Caco-2 (cell line): ENCODE data around the gene LENG8. TPM values are rescaled to one million over a fixed set of nuclear protein-coding genes. Genes with fewer than 3 reads are reported as not detected.

ENCODE experiments used
- BruUV-seq: library from RNA; stranded (reverse); fragments of 400-500 nt; replicated peaks from 2 replicates; lab custom pipeline; 2021; lab: Mats Ljungman, UMichigan
- CTCF ChIA-PET: fragments of 300-600 bp; sonication (Branson Sonifier 250); formaldehyde crosslinking; loops from one replicate; lab custom pipeline; 2022; ENCODE audit warnings: antibody characterized with exemption; lab: Charles Lee
- POLR2A ChIA-PET: fragments of 300-600 bp; sonication (Branson Sonifier 250); formaldehyde crosslinking; loops from one replicate; lab custom pipeline; 2022; ENCODE audit warnings: antibody characterized with exemption; lab: Charles Lee
- DNase-seq, 2 experiments: peaks; one replicate each; pipeline versions ENCODE4 v3.0.0 to v3.0.0-alpha.2; 2020 to 2022
- H3K27me3 ChIP-seq: replicated peaks from 2 replicates; pipeline ENCODE4 v1.6.0; 2011; ENCODE audit warnings: low read length; ENCODE audit not compliant: control insufficient read depth, insufficient read depth
- H3K36me3 ChIP-seq: 2 replicates; pipeline ENCODE4 v1.5.1; 2011; ENCODE audit warnings: low read length; ENCODE audit not compliant: control insufficient read depth, insufficient read depth
- H3K4me1 ChIP-seq: fragments of 250-450 bp; sonication (Bioruptor Pico); 2 replicates; pipeline ENCODE4 v1.5.1; 2020; ENCODE audit warnings: mild to moderate bottlenecking
- H3K4me3 ChIP-seq: 2 replicates; pipeline ENCODE4 v1.5.1; 2011; ENCODE audit warnings: low read depth, mild to moderate bottlenecking, control low read depth, low read length
- H3K9me3 ChIP-seq: fragments of 250-450 bp; sonication (Bioruptor Pico); 2 replicates; pipeline ENCODE4 v1.5.1; 2020; ENCODE audit warnings: mild to moderate bottlenecking, moderate library complexity
- H3K27ac Mint-ChIP-seq: one replicate; pipeline ENCODE4 v1.8.0; 2022; ENCODE audit warnings: mixed read lengths; ENCODE audit not compliant: unreplicated experiment
- H3K27me3 Mint-ChIP-seq: one replicate; pipeline ENCODE4 v1.8.0; 2022; ENCODE audit warnings: mixed read lengths; ENCODE audit not compliant: insufficient read depth, unreplicated experiment
- H3K36me3 Mint-ChIP-seq: one replicate; pipeline ENCODE4 v1.8.0; 2022; ENCODE audit warnings: mild to moderate bottlenecking, mixed read lengths; ENCODE audit not compliant: insufficient read depth, unreplicated experiment
- H3K4me1 Mint-ChIP-seq: one replicate; pipeline ENCODE4 v1.8.0; 2022; ENCODE audit warnings: low read depth, mixed read lengths; ENCODE audit not compliant: unreplicated experiment
- H3K4me3 Mint-ChIP-seq: one replicate; pipeline ENCODE4 v1.8.0; 2022; ENCODE audit warnings: mild to moderate bottlenecking, moderate library complexity, mixed read lengths; ENCODE audit not compliant: unreplicated experiment
- H3K9me3 Mint-ChIP-seq: one replicate; pipeline ENCODE4 v1.8.0; 2022; ENCODE audit warnings: mixed read lengths; ENCODE audit not compliant: unreplicated experiment
- intact Hi-C: fragments of 100-400 bp; cut with micrococcal nuclease; formaldehyde crosslinking; loops from one replicate; pipeline ENCODE4 v1.10.0; 2022; ENCODE audit not compliant: unreplicated experiment
- total RNA-seq: library from RNA; stranded (reverse); gene quantifications from 2 replicates; pipeline ENCODE4 v1.2.3, GENCODE V29; 2022
- TF ChIP-seq, protein P1 (sequence below), 2 experiments: fragments of 200-600 bp in 1 of 2; IDR thresholded peaks; 1 replicate in 1 of 2; 2 replicates in 1 of 2; pipeline versions ENCODE4 v1.5.1 to v1.8.0; 2011 to 2022; ENCODE audit warnings: antibody characterized with exemption in 1 of 2, control low read depth in 1 of 2, inconsistent platforms in 1 of 2, low read depth in 1 of 2, low read length in 1 of 2, mild to moderate bottlenecking in 1 of 2, moderate library complexity in 1 of 2; ENCODE audit not compliant: insufficient read depth in 1 of 2, severe bottlenecking in 1 of 2, unreplicated experiment in 1 of 2

LENG8 gene
- total RNA-seq, 1 experiment from 2014 or later: 143 TPM

DNA sequence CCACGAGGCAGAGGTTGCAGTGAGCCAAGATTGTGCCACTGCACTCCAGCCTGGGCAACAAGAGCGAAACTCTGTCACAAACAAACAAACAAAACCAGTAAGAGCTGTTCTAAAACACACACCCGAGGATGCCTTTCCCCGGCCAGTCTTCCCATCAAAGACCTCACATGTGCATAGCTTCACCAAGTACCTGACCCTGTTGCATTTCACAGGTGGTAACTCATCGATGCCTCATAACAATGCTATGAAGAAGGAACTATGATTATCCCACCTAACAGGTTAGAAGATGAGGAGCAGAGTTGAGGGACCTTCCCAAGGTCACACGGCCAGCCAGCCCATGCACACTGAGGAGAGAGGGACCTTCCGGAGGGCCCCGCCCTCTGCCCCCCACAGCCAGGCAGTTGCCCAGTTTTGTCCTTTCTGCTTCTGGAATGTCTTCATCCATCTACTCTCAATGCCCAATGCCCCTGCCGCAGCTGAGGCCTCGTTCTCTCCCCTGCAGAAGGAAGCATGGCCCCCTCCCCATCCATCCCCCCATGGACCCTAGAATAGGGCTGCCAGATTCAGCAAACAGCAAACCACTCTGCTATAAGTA lies 16.8 kb upstream of the LENG8 start:
- TF ChIP-seq, protein P1, sequence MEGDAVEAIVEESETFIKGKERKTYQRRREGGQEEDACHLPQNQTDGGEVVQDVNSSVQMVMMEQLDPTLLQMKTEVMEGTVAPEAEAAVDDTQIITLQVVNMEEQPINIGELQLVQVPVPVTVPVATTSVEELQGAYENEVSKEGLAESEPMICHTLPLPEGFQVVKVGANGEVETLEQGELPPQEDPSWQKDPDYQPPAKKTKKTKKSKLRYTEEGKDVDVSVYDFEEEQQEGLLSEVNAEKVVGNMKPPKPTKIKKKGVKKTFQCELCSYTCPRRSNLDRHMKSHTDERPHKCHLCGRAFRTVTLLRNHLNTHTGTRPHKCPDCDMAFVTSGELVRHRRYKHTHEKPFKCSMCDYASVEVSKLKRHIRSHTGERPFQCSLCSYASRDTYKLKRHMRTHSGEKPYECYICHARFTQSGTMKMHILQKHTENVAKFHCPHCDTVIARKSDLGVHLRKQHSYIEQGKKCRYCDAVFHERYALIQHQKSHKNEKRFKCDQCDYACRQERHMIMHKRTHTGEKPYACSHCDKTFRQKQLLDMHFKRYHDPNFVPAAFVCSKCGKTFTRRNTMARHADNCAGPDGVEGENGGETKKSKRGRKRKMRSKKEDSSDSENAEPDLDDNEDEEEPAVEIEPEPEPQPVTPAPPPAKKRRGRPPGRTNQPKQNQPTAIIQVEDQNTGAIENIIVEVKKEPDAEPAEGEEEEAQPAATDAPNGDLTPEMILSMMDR (IDR thresholded peaks at IDR 0.05; ENCODE audit: insufficient read depth in 1 of 2, low read depth in 1 of 2, low read length in 1 of 2, severe bottlenecking in 1 of 2, unreplicated experiment in 1 of 2): no peak
- Mint-ChIP-seq H3K4me3 (peak overlapping the region; percentile 24), H3K9me3 (no peaks in the 10 kb centered on the region), H3K27ac (no peak overlapping the region), H3K4me1 (peaks cover 9% of the 10 kb centered on the region), H3K27me3 (peaks cover 9% of the 10 kb centered on the region), H3K36me3 (peaks cover 49% of the 10 kb centered on the region)
- no peaks in the 10 kb centered on the region for H3K9me3 ChIP-seq
- CTCF ChIA-PET: interaction anchor here (0.6 kb wide), 1 partner anchor 12 kb away, joined by 3 read pairs; no protein-coding TSS in a partner anchor
- no peaks in the 10 kb centered on the region; the same call in 1 of the 2 replicates for H3K4me1 ChIP-seq
- POLR2A ChIA-PET: no interaction called here
- no TSS peak for BruUV-seq
- H3K27me3 ChIP-seq: no peaks in the 10 kb centered on the region
- DNase-seq: no peak
- no peak overlapping the region for H3K4me3 ChIP-seq
- intact Hi-C loops: no loop called here
- H3K36me3 ChIP-seq: no peaks in the 10 kb centered on the region

DNA sequence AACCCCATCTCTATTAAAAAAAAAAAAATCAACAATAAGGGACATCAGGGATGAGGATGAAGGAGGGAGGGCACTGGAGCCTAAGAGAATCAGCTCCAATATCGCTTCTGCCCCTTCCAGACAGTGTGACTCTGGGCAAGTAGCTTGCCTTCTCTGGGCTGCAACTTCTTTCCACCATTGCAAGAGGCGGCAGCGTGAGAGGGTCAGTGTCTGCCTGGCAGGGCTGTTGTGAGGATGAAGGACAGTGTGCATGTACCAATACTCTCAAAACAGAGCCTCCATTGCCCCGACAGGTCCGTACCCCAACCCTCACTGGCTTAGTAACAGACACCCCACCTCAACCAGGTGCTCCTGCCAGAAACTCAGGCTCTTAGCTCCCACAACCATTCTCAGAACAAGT lies 15.3 kb upstream of the LENG8 start:
- H3K4me1 Mint-ChIP-seq: peaks cover 9% of the 10 kb centered on the region
- H3K4me1 ChIP-seq: no peaks in the 10 kb centered on the region; the same call in 1 of the 2 replicates
- ChIA-PET POLR2A (no interaction called here), CTCF (no interaction called here)
- no peak for DNase-seq
- H3K9me3 Mint-ChIP-seq: no peaks in the 10 kb centered on the region
- BruUV-seq: no TSS peak
- H3K9me3 ChIP-seq: no peaks in the 10 kb centered on the region
- intact Hi-C loops: no loop called here
- no peak overlapping the region for H3K4me3 ChIP-seq
- no peaks in the 10 kb centered on the region for H3K36me3 ChIP-seq
- peaks cover 43% of the 10 kb centered on the region for H3K36me3 Mint-ChIP-seq
- no peak overlapping the region for H3K4me3 Mint-ChIP-seq
- no peak overlapping the region for H3K27ac Mint-ChIP-seq
- no peaks in the 10 kb centered on the region for H3K27me3 ChIP-seq
- TF ChIP-seq, protein P1 (IDR thresholded peaks at IDR 0.05; ENCODE audit: insufficient read depth in 1 of 2, low read depth in 1 of 2, low read length in 1 of 2, severe bottlenecking in 1 of 2, unreplicated experiment in 1 of 2): no peak
- peaks cover 9% of the 10 kb centered on the region for H3K27me3 Mint-ChIP-seq

DNA sequence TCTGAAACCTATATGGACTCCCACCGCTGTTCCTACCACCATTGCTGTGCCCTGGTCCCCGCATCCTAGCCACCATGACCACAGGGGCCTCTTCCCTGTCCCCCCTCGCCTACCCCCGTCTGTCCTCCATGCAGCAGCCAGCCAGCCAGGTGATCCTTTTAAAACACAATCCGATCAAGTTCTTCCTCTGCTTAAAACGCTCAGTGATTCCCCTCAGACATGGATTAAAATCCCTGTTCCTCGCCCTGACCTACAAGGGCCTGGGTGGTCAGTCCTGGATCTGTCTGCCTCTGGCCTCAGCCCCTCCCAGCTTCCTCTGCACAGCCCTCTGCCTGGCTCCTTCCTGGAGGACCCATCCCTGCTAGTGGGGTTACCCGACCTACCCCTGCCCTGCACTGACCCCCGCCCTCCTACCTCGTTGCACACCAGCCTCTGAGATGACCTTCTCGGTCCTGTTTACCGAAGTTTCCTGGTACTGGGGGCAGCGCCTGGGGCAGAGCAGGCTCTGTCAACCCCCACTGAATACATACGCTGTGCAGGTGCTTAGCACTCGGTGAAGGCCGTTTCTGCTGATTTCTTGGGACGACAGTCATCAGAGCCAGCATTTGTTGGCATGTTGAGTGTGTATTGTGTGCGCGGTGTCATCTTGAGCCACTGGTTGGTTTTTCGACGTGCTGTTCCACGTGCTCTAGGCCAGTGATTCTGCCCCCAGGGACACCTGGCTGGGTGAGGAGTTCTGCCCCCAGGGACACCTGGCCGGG lies 14.7 kb upstream of the LENG8 start:
- ChIA-PET POLR2A (no interaction called here), CTCF (no interaction called here)
- Mint-ChIP-seq H3K9me3 (no peaks in the 10 kb centered on the region), H3K4me3 (no peak overlapping the region), H3K36me3 (peaks cover 40% of the 10 kb centered on the region), H3K27ac (no peak overlapping the region), H3K27me3 (peaks cover 5% of the 10 kb centered on the region), H3K4me1 (peaks cover 9% of the 10 kb centered on the region)
- Histone ChIP-seq H3K36me3 (no peaks in the 10 kb centered on the region), H3K27me3 (no peaks in the 10 kb centered on the region), H3K4me3 (no peak overlapping the region), H3K9me3 (no peaks in the 10 kb centered on the region), H3K4me1 (no peaks in the 10 kb centered on the region; the same call in 1 of the 2 replicates)
- intact Hi-C loops: no loop called here
- no TSS peak for BruUV-seq
- TF ChIP-seq, protein P1 (IDR thresholded peaks at IDR 0.05; ENCODE audit: insufficient read depth in 1 of 2, low read depth in 1 of 2, low read length in 1 of 2, severe bottlenecking in 1 of 2, unreplicated experiment in 1 of 2): no peak
- no peak for DNase-seq
